ENCODE data around the gene MTSS2.

MTSS2 gene

GRCh38 chr16:70657956-70658355 lies 27.9 kb downstream of the MTSS2 start:
- ATAC-seq, result no peak
- TF ChIP-seq ESRRG (CRISPR knock-in tag; IDR thresholded peaks at IDR 0.05) (no peak), PATZ1 (CRISPR knock-in tag; IDR thresholded peaks at IDR 0.05; ENCODE audit: borderline replicate concordance) (no peak), TCF4 (CRISPR knock-in tag; IDR thresholded peaks at IDR 0.05; ENCODE audit: borderline replicate concordance) (no peak), ISL1 (CRISPR knock-in tag; IDR thresholded peaks at IDR 0.05) (no peak), ARNTL (CRISPR knock-in tag; IDR thresholded peaks at IDR 0.05; ENCODE audit: borderline replicate concordance, low read depth) (no peak), BACH2 (CRISPR knock-in tag; IDR thresholded peaks at IDR 0.05; ENCODE audit: borderline replicate concordance) (no peak), TSHZ2 (CRISPR knock-in tag; IDR thresholded peaks at IDR 0.05) (no peak), SNAI2 (CRISPR knock-in tag; IDR thresholded peaks at IDR 0.05) (no peak), CSRNP3 (CRISPR knock-in tag; IDR thresholded peaks at IDR 0.05) (no peak), ZNF8 (CRISPR knock-in tag; IDR thresholded peaks at IDR 0.05) (no peak), CSDC2 (CRISPR knock-in tag; IDR thresholded peaks at IDR 0.05) (no peak), OSR1 (CRISPR knock-in tag; IDR thresholded peaks at IDR 0.05) (no peak), ZFP3 (CRISPR knock-in tag; IDR thresholded peaks at IDR 0.05) (no peak), ZC3H10 (CRISPR knock-in tag; IDR thresholded peaks at IDR 0.05) (no peak), RARB (CRISPR knock-in tag; IDR thresholded peaks at IDR 0.05) (no peak), ZNF565 (CRISPR knock-in tag; conservative IDR thresholded peaks at IDR 0.05; ENCODE audit: low read depth) (no peak)

- ATAC-seq, result no peak
- TF ChIP-seq TSHZ2 (CRISPR knock-in tag; IDR thresholded peaks at IDR 0.05) (no peak), PPARA (CRISPR knock-in tag; IDR thresholded peaks at IDR 0.05; ENCODE audit: borderline replicate concordance) (no peak), ZC3H10 (CRISPR knock-in tag; IDR thresholded peaks at IDR 0.05) (no peak)
These were observed 29.1 kb downstream of the MTSS2 start for GRCh38 chr16:70656712-70657263.

DNA sequence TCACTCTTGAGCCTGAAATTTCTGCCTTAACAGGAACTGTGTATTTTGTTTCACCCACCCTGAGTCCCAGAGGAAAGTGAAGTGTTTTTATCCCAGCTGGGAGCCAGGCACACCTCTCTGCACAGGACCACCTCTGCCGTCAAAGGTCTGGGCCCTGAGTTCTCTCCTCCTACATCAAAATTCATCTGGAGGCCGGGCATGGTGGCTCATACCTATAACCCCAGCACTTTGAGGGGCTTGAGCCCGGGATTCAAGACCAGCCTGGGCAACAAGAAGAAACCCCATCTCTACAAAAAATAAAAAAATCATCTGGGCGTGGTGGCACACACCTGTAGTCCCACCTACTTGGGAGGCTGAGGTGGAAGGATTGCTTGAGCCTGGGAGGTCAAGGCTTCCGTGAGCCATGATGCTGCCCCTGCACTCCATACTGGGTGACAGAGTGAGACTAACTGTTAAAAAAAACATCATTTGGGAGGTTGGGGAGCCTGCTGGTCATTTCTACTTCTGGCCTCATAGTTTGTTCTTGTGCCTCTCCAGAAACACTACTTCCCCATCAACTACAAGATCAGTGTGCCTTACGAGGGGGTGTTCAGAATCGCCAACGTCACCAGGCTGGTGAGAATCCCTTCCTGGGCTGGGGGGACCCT lies 29.7 kb downstream of the MTSS2 start:
- no peak for ATAC-seq
- TF ChIP-seq TOX (CRISPR knock-in tag; IDR thresholded peaks at IDR 0.05; ENCODE audit: borderline replicate concordance) (no peak), GLIS3 (CRISPR knock-in tag; IDR thresholded peaks at IDR 0.05) (no peak), TCF4 (CRISPR knock-in tag; IDR thresholded peaks at IDR 0.05; ENCODE audit: borderline replicate concordance) (no peak), ARNTL (CRISPR knock-in tag; IDR thresholded peaks at IDR 0.05; ENCODE audit: borderline replicate concordance, low read depth) (no peak), ZFP30 (CRISPR knock-in tag; IDR thresholded peaks at IDR 0.05) (no peak), PATZ1 (CRISPR knock-in tag; IDR thresholded peaks at IDR 0.05; ENCODE audit: borderline replicate concordance) (no peak), PPARA (CRISPR knock-in tag; IDR thresholded peaks at IDR 0.05; ENCODE audit: borderline replicate concordance) (no peak), ESRRG (CRISPR knock-in tag; IDR thresholded peaks at IDR 0.05) (no peak), BACH2 (CRISPR knock-in tag; IDR thresholded peaks at IDR 0.05; ENCODE audit: borderline replicate concordance) (no peak), CSDC2 (CRISPR knock-in tag; IDR thresholded peaks at IDR 0.05) (no peak), RARB (CRISPR knock-in tag; IDR thresholded peaks at IDR 0.05) (no peak), CSRNP3 (CRISPR knock-in tag; IDR thresholded peaks at IDR 0.05) (no peak), ZNF565 (CRISPR knock-in tag; conservative IDR thresholded peaks at IDR 0.05; ENCODE audit: low read depth) (no peak), ZFP3 (CRISPR knock-in tag; IDR thresholded peaks at IDR 0.05) (no peak)
- TF ChIP-seq, protein P1, sequence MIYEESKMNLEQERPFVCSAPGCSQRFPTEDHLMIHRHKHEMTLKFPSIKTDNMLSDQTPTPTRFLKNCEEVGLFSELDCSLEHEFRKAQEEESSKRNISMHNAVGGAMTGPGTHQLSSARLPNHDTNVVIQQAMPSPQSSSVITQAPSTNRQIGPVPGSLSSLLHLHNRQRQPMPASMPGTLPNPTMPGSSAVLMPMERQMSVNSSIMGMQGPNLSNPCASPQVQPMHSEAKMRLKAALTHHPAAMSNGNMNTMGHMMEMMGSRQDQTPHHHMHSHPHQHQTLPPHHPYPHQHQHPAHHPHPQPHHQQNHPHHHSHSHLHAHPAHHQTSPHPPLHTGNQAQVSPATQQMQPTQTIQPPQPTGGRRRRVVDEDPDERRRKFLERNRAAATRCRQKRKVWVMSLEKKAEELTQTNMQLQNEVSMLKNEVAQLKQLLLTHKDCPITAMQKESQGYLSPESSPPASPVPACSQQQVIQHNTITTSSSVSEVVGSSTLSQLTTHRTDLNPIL (CRISPR knock-in tag; IDR thresholded peaks at IDR 0.05; ENCODE audit: low read depth), result no peak

Measured in SK-N-SH treated with all-trans-retinoic acid at 6 μM for 48 hours (cell line).